ENCODE measurements around the gene SMIM14.
"Not testable (repeated sequence)": the region's sequence is repeated elsewhere in the genome, so short reads cannot be mapped to it uniquely, and the experiment has no call there.

SMIM14 gene

DNA sequence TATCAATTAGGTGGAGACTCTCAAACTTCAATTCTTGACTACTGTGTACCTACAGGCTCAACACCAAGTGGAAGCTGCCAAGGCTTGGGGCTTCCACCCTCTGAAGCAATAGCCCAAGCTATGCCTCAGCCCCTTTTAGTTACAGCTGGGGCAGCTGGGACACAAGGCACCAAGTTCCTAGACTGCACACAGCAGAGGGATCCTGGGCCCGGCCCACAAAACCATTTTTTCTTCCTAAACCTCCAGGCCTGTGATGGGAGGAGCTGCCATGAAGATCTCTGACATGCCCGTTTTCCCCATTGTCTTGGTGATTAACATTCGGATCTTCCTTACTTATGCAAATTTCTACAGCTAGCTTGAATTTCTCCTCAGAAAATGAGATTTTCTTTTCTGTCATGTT, 108.0 kb downstream of the SMIM14 start:
- DNase-seq (ENCODE audit: low spot score) = no peak

DNA sequence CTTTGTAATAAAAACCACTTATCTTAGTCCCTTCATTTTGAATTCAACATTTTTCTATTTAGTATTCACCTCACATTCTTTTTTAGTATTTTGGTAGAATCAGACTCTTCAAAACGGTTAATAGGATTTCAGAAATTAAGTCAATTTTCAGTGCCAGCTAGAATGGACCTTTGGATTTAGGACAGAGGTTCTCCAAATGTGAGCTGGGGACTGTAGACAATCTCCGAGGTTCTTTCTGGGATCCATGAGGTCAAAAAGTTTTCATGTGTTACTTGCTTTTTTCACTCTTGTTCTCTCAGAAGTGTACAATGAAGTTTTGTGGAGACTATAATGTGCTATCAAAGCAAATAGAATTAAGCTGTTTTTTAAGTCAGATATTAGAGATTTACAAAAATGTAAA, 109.1 kb downstream of the SMIM14 start:
- no peak for DNase-seq (ENCODE audit: low spot score)

DNA sequence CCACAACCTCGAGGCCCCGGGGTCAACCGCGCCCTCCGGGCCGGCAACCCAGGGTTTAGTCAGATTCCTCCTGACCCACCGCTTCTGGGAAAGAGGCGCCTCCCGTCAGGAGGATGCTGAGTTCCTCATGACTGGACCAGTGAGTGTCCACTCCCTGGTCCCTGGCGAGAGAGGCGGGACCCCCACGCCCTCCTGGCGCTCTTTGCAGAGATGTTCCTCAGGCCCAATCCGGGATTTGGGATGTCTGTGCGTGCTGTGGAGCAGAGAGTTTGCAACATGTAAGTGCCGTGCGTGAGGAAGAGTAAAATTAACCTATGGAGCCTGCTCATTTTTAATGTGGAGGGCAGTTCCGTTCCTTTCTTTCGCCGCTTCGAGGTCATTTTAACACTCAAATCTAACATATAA, 110.6 kb downstream of the SMIM14 start:
- DNase-seq (ENCODE audit: low spot score) = no peak

DNA sequence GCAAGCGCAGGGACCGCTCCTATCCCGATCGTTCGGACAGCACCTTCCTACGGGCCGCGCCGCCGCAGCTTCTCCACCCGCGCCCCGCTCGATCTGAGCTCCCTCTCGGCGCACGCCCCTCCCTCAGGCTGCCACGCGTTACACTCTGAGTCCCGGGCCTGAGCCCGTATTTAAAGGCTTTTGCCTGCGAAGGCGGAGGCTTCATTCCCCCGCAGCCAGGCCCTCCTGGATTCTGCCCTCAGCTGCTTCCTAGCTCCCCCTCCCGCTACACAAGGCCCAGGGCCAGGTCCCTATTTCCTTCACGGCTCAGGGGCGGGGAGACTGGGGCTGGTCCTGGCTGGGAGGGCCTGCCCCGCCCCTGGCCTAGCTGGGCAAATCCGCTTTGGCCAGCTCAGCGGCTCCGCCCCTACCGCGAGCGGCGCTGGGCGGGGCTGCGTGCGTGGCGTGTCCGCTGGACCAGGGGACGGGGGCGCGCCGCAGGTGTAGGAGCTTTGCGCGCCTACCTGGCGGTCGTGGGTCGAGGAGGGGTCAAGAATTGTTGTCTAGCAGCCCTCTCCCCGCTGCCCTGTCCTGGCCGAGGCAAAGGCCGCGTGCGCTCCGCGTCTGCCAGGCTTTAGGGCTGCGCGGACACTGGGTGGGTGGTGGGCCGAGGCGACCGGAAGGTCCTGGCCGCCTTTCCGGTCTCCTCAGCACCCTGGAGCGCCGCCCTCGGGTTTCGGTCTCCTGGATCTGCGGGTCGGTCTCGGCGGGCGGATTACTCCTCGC, 111.2 kb downstream of the SMIM14 start, which contains the start of gene UGDH:
UGDH (minus strand) TSS at position 144 of the 765 bp plus-strand sequence. CDS start 5,927 bp downstream, outside the sequence.
- DNase-seq (ENCODE audit: low spot score) = peak; percentile 96

DNA sequence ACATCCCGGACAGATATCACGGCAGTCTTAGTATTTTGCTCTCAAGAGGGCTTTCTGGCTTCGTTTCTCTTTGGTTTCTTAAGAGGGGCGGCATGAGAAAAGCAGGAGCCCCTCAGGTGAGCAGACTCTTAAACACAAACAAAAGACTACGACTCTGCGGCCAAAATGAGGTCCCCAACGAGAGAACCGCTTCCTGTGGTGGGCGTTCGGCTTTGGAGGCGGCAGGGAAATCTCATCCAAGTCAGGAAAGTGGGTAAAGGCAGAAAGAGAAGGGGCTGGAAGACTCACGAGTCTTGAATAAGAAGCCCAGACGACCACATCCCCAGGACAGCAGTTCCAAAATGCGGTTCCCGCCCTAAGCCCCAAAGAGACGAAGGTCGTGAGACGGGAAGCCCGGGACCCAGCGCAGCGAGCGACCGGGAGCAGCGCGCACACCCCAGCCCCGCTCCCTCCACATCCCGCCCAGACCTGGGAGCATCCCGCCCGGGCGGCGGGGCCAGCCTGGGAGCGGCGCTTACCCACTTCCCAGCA, 111.8 kb downstream of the SMIM14 start:
- no peak for DNase-seq (ENCODE audit: low spot score)

DNA sequence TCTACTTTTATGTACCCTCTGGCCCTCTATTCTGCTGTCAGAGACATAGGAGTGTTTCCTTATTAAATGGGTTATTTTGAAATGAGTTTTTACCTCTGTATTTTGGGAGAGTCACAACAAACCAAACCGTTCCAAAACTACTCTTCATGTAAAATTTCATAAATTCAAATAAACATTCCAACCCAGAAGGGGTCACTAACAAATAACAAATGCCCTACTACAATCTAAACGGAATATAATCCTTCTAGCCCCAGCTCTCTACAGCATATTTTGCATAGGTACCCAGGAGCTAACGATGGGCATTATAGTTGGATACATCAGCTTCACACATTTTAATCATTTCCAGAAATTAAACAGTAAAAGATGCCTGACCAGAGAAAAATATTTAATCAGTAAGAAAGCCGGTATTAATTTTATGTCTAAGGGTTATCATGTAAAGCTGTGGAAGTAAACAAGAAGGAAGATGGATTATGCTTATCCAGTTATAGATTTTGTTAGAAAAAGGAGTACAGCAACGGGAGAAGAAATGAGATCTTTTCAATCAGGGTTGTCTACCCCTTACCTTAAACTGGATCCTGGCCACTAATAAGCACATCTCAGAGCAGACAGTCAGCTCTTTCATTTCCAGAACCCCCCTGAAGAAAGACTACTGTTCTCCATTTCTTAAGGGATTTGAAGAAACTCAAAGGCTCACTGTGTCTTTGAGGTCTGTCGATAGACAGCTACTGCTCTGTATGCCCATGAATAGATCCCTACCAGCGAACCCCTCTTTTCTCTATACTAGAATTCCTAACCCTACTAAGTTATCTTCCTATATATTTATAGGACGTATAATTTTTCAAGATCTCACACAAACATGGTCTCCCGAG, 112.6 kb downstream of the SMIM14 start:
- no peak for DNase-seq (ENCODE audit: low spot score)

DNA sequence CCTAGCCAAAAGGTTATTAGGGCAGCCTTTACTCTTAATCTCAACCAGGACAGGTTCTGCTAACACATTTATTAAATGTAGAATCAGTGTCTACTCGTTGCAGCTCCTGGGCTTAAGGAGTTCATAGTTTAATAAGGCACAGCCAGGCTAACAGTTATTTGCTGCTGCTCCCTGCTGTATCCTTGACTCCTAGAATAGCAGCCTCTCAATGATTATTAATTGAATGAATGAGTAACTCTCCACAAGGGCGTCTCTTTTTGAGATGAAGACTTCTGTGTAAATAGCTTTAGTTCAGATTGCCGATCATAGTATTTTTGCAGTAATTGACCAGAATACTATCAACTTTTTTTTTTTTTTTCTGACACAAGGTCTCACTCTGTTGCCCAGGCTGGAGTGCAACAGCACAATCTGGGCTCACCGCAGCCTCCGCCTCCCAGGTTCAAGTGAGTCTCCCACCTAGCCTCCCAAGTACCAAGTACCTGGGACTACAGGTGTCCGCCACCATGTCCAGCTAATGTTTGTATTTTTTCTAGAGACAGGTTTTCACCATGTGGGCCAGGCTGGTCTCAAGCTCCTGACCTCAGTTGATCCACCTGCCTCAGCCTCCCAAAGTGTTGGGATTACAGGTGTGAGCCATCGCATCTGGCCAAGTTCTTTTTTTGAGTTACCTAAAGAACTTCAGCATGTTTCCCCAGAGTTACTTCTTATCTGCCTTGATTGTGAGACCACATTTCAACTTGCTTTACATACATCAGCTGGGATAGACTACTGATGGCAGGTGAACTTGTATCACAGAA, 114.3 kb downstream of the SMIM14 start:
- no peak for DNase-seq (ENCODE audit: low spot score)

DNA sequence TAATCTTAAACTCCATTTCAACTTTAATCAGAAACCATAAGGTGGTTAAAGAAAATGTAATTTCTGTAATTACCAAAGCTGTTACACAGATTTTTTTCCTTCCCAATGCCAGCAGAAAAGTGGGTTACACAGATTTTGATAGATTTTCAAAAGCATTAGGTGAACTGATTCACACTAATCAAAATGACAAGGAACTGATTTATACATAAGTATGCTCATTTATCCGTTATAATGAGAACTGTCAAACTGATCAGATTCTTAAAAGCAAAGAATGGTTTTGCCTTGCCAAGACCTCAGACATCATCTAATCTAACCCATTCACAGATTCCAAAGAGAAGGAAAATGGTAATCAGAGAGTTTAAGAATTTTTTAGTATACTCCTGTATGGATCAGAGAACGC, 116.6 kb downstream of the SMIM14 start:
- no peak for DNase-seq (ENCODE audit: low spot score)

DNA sequence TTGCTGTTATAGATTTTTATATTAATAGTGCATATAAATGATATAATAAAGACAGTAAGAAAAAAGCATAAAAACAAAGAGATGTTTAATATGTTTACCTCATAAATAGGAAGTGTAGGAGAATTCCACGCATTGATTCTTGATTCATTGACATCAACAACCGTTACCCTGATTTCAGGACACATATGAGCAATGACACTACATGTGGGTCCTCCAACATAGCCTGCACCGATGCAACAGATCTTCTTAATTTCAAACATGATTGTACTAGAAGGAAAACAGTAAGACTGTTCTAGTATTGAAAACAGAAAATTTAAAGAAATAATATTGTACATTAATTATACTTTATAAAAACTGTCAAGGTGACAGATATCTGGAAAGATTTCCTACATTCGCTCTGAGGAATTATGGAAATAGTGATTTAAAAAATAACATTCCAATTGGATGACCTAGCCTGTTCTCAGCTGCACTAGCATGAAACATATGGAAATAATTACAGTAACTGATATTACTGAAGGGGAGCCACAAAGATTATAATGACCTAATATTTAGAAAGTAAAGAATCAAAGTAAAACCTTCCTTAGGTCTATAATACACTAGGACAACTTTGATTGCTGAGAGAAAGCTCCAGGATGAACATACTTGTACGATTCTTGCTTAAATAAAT, 117.3 kb downstream of the SMIM14 start:
- no peak for DNase-seq (ENCODE audit: low spot score)

DNA sequence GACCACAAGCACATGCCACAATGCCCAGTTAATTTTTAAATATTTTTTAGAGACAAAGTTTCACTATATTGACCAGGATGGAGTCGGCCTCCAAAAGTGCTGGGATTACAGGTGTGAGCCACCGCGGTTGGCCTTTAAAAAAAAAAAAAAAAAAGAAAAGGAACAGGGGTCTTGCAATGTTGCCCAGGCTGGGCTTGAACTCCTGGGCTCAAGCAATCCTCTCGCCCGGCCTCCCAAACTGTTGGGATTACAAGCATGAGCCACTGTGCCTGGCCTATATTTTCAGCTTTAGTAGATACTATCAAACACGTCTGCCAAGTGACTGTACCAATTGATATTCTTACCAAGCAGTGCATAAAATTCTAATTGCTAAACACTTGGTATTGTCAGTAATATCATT, 120.2 kb downstream of the SMIM14 start:
- no peak for DNase-seq (ENCODE audit: low spot score)

DNA sequence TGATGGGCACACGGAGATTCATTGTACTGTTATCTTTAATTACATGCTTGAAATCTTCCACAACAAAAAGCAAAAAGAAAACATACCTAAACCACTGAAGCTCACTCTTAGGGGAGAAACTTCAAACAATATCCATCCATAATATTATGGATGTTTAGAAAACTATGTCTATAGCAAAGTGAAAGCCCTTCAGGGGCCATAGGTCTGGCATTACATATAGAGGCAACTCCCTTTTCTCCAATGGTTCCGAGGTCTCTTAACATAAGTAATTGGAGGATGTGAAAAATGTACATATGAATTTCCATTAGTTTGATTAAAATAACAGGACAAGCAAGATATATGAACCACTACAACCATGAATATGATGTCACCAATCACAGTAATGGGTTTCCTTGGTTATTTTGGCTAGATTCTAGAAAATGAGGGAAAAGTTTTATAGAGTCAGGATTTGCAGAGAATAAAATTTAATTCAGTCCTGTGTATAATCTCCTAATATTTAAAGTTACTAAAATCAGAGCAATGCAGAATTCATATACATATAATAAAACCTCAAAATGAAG, 122.2 kb downstream of the SMIM14 start:
- DNase-seq (ENCODE audit: low spot score) = no peak

DNA sequence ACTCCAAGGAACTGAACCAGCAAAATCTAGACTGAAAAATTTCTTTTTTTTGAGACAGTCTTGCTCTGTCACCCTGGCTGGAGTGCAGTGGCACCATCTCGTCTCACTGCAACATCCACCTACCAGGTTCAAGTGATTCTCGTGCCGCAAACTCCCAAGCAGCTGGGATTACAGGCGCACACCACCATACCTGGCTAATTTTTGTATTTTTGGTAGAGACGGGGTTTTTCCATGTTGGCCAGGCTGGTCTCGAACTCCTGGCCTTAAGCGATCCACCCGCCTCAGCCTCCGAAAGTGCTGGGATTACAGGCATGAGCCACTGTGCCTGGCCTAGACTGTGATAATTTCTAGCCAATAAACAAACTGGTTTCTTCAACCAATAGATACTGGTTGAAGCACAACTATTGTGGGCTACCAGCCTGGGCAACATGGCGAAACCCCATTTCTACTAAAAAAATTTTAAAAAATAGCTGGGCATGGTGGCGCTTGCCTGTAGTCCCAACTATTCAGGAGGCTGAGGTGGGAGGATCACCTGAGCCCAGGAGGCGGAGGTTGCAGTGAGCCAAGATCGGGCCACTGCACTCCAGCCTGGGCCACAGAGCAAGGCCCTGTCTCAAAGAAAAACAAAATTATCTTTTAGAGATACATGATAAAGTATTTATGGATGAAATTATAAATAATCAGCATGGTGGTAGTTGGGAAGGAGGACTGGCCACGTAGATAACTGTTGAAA, 122.8 kb downstream of the SMIM14 start:
- not testable (repeated sequence) for DNase-seq (ENCODE audit: low spot score)

DNA sequence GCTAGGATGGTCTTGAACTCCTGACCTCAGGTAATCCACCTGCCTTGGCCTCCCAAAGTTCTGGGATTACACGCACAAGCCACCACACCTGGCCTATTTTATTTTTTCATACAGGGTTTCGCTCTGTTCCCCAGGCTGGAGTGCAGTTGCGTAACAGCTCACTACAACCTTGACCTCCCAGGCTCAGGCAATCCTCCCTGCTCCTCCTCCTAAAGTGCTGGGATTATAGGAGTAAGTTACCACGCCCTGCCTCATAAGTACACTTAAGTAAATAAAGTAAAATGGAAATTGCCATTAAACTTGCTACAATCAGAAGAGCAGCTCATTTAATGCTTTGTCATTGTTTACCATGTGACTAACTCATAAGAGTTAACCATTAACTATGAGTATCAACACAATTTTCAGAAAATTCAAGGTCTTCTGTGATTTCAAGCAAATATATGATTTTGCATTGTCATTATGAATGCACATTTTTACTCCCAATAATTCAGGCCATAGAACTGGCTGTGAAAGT, 123.7 kb downstream of the SMIM14 start:
- no peak for DNase-seq (ENCODE audit: low spot score)

DNA sequence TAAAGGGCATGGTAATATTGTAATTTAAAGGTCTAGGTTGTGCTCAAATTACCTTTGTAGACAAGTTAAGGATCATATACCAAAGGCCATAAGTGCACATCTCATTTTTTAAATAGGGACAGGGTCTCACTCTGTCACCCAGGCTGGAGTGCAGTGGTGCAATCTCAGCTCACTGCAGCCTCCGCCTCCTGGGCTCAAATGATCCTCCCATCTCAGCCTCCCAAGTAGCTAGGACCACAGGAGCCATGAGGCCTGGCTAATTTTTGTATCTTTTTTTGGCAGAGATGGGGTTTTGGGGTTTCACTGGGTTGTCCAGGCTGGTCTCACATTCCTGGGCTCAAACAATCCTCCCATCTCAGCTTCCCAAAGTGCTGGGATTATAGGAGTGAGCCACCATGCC, 124.4 kb downstream of the SMIM14 start:
- DNase-seq (ENCODE audit: low spot score) = not testable (repeated sequence)

DNA sequence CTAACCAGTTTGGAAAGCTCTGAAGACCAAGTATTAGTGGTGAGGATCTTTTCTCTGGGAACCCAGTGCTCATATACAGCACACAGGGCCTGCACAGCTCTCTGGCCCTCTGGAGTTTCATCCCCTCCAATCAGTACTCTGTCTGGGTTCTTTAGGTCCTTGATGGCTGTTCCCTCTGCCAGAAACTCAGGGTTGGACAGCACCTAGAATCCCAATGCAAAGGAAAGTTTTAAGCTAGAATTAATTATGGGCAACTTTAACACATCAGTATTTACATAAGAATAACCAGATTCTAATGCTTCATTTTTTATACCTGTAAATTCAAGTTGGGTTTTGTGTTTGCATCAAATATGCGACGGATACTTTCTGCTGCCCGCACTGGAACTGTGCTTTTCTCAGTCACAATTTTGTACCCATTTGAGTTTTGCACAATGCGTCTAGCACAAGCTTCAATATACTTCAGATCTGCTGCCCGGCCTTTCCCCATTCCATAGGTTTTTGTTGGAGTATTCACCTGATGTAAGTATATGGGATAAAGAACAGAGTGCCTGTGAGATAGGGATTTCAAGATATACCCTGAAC, 128.2 kb downstream of the SMIM14 start:
- DNase-seq (ENCODE audit: low spot score) = no peak

DNA sequence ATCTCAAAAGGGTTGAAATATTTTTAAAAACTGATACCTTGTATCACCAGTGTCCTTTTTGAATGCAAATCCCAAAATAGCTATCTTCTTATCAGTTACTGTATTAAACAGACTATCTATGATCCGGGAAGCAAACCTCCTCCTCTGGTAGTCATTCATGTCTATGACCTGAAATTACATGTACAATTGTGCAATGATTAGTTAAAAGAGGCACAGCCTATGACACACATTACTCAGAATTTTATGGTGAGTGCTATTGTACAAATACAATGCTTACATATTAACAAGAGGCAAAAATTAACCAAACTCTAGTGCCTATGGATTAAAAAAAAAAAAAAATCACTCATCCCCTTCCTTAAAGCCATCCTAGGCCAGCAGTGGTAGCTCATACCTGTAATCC, 133.1 kb downstream of the SMIM14 start:
- DNase-seq (ENCODE audit: low spot score) = no peak

DNA sequence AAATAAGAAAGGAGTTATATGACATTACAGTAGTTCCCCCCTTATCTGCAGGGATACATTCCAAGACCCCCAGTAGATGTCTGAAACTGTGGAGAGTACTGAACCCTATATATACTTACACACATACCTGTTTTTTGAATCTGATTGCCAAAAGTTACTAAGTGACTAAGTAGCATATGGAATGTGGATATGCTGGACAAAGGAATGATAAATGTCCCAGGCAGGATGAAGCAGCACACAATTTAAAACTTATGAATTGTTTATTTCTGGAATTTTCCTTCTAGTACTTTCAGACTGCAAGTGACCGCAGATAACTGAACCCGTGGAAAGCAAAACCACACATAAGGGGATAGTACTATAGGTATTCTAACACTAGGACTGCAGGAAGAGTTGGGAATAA, 134.1 kb downstream of the SMIM14 start:
- DNase-seq (ENCODE audit: low spot score) = no peak

DNA sequence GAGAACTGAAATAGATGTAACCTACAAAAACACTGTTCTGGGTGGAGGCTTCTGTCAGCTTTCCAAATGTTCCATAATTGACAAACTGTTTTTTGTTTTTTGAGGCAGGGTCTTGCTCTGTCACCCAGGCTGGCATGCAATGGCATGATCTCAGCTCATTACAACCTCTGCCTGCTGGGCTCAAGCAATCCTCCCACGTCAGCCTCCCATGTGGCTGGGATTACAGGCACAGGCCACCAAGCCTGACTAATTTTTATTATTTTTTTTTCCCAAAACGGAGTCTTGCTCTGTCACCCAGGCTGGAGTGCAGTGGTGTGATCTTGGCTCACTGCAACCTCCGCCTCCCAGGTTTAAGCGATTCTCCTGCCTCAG, 136.0 kb downstream of the SMIM14 start:
- DNase-seq (ENCODE audit: low spot score) = not testable (repeated sequence)

DNA sequence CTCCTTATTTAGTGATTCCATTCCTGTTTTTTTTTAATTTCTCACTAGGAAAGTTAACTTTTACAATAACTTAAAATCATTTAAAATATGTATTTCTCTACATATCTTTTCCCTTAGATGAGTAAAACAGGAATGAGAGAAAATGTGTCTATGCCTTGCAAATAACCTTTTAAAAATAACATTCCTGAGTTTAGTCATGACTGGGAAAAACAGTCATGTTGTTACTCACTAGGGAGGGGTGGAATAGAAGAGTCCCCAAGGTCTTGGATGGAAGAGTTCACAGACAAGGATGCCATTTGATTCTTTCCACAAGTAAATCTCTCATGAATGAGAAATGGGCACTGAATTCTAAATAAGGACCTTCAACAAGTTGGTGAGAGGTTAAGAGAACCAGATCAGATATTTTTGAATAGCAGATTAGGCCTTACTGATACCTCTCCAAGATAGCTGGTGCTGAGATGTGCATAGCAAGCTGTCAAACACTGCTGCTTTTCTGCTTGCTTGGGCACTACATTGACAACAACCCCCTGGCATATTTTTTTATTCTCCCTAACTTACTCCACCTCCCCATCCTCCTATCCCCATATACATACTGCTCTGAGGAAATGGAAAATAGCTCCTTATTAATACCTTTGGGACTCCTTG, 136.5 kb downstream of the SMIM14 start:
- DNase-seq (ENCODE audit: low spot score) = no peak

DNA sequence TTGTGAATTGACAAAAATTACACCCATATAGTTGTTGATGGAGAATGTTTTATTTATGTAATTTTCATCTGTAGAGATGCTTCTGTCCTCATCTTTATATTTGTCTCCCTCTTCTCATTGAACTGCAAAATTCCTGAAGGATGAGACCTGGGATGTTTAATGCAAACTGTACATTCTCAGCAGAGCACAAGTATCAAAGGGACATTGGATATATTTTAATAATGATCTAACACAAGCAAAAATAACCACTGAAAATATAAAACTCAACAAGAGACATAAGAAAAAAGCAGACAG, 140.0 kb downstream of the SMIM14 start:
- no peak for DNase-seq (ENCODE audit: low spot score)
